OCI-LY3 (cell line): ENCODE measurements around the gene ATOSA.

Experiments used
- EZH2phosphoT487 ChIP-seq: fragments of 200-600 bp; shearing (Covaris generic); IDR thresholded peaks from 2 replicates; pipeline ENCODE4 v1.6.1; 2018; ENCODE audit warnings: antibody characterized with exemption, mixed run types, low read depth
- TF ChIP-seq, protein P1 (sequence below): fragments of 200-600, 300-600 bp; sonication (generic); IDR thresholded peaks from 2 replicates; pipeline ENCODE4 v1.5.1; 2014; ENCODE audit warnings: antibody characterized with exemption, low read length, low read depth

DNA sequence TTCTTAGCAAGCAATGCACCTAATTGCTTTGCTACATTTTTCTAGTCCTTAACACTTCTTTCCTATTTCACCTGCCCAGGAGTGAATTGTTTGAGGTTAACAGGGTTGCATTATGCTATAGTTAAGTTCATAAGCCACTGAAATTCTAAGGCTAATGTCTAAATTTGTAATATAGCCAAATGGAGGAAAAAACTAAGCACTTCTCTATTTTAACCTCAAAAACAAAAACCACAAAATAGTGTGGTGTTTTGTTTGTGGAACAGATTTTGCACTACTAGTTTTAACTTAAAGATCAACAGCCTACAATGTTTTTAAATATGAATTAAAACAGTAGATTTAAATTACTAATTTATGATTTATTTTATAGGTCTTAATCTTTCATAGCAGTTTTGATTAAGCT is 5.5 kb downstream of the ATOSA start:
- TF ChIP-seq, protein P1, sequence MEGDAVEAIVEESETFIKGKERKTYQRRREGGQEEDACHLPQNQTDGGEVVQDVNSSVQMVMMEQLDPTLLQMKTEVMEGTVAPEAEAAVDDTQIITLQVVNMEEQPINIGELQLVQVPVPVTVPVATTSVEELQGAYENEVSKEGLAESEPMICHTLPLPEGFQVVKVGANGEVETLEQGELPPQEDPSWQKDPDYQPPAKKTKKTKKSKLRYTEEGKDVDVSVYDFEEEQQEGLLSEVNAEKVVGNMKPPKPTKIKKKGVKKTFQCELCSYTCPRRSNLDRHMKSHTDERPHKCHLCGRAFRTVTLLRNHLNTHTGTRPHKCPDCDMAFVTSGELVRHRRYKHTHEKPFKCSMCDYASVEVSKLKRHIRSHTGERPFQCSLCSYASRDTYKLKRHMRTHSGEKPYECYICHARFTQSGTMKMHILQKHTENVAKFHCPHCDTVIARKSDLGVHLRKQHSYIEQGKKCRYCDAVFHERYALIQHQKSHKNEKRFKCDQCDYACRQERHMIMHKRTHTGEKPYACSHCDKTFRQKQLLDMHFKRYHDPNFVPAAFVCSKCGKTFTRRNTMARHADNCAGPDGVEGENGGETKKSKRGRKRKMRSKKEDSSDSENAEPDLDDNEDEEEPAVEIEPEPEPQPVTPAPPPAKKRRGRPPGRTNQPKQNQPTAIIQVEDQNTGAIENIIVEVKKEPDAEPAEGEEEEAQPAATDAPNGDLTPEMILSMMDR: no peak
- no peak for TF ChIP-seq EZH2phosphoT487
